H7 (cell line): ENCODE results near the gene SLC2A13. TPM values are rescaled to one million over a fixed set of nuclear protein-coding genes. Genes with fewer than 3 reads are reported as not detected.

Source experiments
- DNase-seq: peaks from one replicate; pipeline ENCODE4 v3.0.0; 2012
- H3K27me3 ChIP-seq: 2 replicates; pipeline ENCODE4 v1.6.0; 2011; ENCODE audit warnings: mild to moderate bottlenecking, low read length; ENCODE audit not compliant: control insufficient read depth, insufficient read depth
- H3K36me3 ChIP-seq: replicated peaks from 2 replicates; pipeline ENCODE4 v1.5.1; 2011; ENCODE audit warnings: low read length; ENCODE audit not compliant: control insufficient read depth, insufficient read depth
- H3K4me3 ChIP-seq: 2 replicates; pipeline ENCODE4 v1.5.1; 2011; ENCODE audit warnings: low read depth, mild to moderate bottlenecking, control low read depth, low read length, moderate library complexity; ENCODE audit not compliant: insufficient read depth
- total RNA-seq: library from RNA; depleted of rRNA; stranded (reverse); fragments of >200 nt; shearing (Covaris generic); gene quantifications from 2 replicates; pipeline ENCODE4 v1.2.3, GENCODE V29; 2014

Gene SLC2A13
- total RNA-seq, 1 experiment from 2014 or later: 13.8 TPM

DNA sequence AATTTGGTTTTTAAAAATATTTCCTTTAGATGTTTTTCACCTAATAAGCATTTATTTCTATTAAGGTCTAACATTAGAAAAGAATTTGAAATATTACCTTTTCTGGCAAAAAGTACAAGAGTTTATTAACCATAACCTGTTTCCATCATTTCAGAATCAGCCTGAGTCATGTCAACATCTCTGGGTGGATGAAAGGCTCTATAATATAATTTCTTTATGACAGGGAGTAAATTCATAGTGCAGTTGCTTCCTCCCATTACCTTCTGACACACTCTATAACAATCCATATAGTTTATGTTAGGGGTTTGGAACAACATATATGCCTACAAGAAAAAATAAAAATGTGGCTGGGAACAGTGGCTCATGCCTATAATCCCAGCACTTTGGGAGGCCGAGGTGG, 134.5 kb downstream of the SLC2A13 start:
- no peaks in the 10 kb centered on the region for H3K27me3 ChIP-seq
- H3K4me3 ChIP-seq: no peak overlapping the region
- H3K36me3 ChIP-seq: no peaks in the 10 kb centered on the region
- no peak for DNase-seq

DNA sequence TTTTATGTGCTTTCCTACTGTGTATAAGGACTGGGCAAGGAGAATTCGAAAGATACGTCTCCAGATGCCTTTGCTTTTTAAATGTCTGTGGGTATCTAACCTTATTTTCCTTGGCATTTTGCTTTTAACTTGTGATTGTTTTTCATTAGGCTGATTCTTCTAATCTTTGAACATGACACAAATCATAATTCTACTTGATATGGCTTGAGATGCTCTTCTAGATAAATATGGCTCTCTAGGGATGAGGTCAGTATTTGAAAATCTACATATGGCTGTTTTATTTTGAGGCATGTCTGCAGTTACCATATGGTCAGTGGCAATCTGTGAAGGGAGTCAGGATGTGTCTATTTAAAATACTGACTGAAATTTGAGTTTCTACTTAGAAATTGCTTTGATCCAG, 139.2 kb downstream of the SLC2A13 start:
- no peak for DNase-seq
- Histone ChIP-seq H3K4me3 (no peak overlapping the region), H3K27me3 (no peaks in the 10 kb centered on the region), H3K36me3 (no peaks in the 10 kb centered on the region)

DNA sequence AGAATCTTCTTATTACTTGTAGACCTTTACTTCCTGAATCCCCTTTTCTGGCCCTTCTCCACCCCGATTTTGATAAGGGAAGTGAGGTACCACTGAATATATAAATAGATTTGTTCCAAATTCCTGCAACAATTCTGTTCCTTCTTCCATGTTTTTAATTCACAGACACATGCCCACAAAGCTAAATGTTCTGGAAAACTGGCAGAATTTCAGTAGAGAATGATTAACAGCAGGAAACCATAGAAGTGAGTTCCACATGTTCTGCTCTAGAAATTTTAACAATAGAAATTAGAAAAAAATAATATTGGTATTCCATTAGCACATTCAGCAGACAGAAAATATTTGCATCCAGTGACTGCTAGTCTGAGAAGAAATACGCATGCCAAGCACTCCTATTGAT, 139.6 kb downstream of the SLC2A13 start:
- H3K4me3 ChIP-seq: no peak overlapping the region
- H3K27me3 ChIP-seq: no peaks in the 10 kb centered on the region
- H3K36me3 ChIP-seq: no peaks in the 10 kb centered on the region
- DNase-seq: no peak

DNA sequence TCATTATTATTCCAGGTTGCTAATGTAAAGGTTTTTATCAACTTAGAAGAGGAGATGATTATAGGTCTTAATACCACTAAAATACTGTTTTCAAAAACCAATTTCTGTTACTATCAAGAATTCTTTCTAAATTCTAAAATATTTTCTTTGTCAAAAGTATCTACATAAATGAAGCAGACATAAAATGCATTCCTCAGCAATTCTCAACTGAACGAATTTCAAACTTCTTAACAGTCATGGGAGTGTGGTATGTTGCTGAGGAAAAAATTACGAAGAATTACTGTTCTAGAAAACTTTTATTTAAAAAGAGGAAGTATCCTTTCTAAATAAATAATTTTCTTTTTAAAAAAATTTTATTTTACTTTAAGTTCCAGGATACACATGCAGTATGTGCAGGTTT, 146.4 kb downstream of the SLC2A13 start:
- H3K4me3 ChIP-seq: no peak overlapping the region
- no peaks in the 10 kb centered on the region for H3K27me3 ChIP-seq
- DNase-seq: no peak
- H3K36me3 ChIP-seq: no peaks in the 10 kb centered on the region

DNA sequence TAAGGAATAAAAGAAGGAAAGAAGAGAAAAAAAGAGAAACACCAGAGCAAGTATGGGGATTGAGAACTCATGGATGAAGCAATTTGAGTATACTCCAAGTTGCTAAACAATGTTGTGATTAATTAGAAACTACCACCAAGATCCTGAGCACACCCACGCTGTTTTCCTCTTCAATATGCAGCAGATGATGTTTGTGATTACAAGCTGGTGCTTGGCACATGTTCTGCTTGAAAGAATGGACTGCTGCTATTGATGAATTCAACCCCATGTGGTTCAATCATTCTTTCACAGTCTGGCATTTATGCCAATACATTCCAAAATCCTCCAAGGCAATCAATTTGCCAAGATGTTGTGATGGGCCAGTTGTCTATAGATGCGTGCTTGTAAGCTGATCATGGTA, 146.8 kb downstream of the SLC2A13 start:
- Histone ChIP-seq H3K27me3 (no peaks in the 10 kb centered on the region), H3K4me3 (no peak overlapping the region), H3K36me3 (no peaks in the 10 kb centered on the region)
- DNase-seq: no peak

DNA sequence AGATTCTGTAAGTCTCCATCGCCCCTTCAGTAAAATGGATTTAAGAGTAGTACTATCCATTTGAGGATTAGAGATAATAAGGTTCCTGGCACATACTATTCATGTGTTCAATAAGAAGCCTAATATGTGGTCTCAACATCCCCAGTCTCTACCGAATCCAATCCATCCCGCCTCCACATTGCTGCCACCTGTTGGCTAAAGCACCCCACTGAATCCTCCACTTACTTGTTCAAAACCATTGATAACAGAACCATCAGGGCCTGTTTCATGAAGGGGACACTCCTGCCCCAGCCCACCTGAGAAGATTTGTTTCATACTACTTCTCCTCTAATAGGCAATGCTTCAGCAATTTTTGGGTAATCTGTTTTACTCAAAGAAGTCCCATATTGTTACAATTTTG, 147.5 kb downstream of the SLC2A13 start:
- H3K27me3 ChIP-seq: no peaks in the 10 kb centered on the region
- DNase-seq: peak; percentile 13
- no peak overlapping the region for H3K4me3 ChIP-seq
- no peaks in the 10 kb centered on the region for H3K36me3 ChIP-seq

DNA sequence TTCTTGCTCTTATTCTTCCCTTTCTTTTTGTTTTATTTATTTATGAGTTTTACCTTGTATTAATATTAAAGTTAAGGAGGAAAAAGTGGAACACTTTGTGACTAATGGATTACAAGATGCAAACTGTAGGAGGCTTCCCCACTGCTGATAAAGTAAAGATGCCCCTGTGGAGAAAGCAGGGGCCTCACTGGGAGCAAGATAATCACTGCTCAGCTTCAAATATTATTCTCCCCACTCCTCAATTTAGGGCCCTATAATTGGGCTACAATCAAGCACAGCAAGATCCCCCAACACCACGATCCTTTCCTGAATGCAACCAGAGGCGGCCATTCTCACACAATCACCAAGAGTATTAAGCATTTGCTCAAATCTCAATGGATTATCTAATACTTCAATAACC, 149.2 kb downstream of the SLC2A13 start:
- DNase-seq: no peak
- Histone ChIP-seq H3K27me3 (no peaks in the 10 kb centered on the region), H3K36me3 (no peaks in the 10 kb centered on the region), H3K4me3 (no peak overlapping the region)

DNA sequence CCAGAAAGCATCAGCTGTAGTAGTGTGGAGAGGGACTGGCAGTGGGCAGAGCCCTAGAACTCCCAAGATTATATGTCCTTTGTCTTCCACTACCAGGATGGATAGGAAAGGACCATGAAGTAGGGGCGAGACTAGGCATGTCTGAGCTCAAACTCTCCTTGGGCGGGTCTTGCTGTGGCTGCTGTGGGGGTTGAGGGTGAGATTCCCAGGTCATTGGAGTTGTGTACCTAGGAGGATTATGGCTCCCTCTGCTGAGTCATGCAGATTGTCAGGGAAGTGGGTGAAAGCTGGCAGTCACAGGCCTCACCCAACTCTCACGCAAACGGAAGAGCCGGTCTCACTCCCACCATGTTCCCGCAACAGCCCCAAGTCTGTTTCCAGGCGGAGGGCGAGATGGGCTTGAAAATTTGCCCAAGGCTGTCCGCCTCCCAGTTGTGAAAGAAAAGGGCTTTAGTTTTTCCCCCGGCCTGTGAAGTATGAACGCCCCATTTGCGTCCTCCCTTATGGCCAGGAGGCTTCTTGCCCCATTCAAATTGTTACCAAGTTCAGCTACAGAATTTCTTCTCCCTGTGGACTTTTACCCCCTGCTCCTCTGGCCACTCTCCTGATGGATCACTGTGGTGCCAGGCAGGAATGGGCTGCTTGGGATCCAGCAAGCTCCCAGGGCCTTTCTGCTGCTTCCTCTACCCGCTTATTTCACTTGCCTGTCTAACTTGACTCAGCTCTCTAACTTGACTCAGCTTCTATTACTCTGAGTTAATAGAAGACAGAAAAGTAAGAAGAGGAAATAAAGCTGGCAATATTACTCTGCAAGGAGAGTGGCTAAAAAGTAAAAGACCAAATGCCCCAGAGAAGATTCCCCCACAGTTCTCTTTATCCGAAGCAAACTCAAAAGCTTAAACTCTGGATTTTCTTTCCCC, 159.3 kb downstream of the SLC2A13 start:
- H3K27me3 ChIP-seq: no peaks in the 10 kb centered on the region
- no peak for DNase-seq
- no peaks in the 10 kb centered on the region for H3K36me3 ChIP-seq
- no peak overlapping the region for H3K4me3 ChIP-seq

DNA sequence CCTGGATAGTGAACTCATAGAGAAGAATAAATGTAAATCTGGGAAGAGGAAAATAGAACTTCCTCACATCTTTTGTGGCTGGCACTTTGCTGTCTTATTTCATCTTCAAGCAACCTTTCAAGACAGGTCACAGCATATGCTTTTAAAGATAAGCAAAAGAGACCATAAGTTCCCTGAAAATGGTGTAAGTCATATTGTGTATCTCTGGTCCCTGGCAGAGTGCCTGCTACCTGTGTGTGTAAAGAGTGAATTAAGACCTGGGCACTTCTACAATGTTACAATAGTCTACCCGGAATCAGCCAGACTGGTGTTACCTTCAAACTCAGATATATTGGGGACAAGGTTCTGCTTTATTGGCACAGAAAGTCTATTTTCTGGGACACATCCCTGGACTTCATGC, 168.8 kb downstream of the SLC2A13 start:
- Histone ChIP-seq H3K36me3 (no peaks in the 10 kb centered on the region), H3K4me3 (no peak overlapping the region), H3K27me3 (no peaks in the 10 kb centered on the region)
- no peak for DNase-seq

DNA sequence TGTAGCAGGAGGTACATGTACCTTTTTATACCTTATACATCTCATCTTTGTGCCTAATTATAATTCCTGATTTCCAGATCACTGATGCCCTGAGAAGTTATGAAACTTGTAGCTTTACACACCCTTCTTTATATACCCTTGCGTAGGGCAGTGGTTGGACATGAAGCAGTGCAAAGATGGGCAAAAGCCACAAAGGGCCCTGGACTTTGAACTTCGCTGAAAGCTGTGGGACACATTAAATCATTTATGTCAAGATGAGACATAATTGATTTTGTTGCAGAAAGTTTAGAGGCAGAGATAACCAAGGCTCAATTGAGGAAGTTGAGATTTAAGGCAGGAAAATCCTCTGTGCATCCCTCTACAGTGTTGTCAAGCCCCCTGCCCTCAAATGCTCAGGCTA, 170.0 kb downstream of the SLC2A13 start:
- Histone ChIP-seq H3K36me3 (no peaks in the 10 kb centered on the region), H3K4me3 (no peak overlapping the region), H3K27me3 (no peaks in the 10 kb centered on the region)
- DNase-seq: no peak

DNA sequence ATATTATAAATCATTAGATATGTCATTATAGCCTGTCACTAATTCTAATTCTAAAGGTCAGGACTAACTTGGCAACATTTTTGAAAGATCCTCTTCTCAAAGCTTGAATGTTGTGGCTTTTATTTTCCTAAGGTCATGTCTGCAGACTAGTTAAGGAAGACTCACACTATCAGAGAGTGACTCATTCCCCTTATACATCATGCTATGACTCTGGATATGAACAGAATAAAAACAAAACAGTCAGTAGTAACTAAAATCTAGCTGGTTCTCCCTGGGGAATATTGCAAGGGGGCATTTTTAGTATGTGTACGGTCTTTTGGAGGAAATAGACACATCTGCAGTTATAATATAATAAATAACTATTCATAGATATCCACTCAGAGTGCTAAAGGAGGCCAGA, 170.6 kb downstream of the SLC2A13 start:
- Histone ChIP-seq H3K4me3 (no peak overlapping the region), H3K36me3 (no peaks in the 10 kb centered on the region), H3K27me3 (no peaks in the 10 kb centered on the region)
- no peak for DNase-seq

DNA sequence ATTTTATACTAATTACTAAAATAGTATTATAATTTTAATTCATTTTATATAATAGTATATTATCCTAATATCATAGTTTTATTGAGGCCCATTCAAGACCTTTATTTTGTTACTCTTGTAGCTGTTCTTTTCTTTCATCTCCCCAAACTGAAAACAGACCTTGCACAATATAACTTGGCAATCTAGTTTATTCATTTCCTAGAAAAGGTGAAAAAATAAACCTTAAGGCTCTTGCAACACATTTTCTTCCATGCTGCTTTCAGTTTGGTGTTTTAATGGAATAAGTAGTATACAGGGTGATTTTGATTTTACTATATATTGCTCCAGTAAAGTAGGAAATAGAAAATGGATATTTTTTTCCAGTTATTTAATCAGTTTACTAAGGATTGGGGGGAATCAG, 174.0 kb downstream of the SLC2A13 start:
- H3K36me3 ChIP-seq: no peaks in the 10 kb centered on the region
- no peak overlapping the region for H3K4me3 ChIP-seq
- H3K27me3 ChIP-seq: no peaks in the 10 kb centered on the region
- no peak for DNase-seq

DNA sequence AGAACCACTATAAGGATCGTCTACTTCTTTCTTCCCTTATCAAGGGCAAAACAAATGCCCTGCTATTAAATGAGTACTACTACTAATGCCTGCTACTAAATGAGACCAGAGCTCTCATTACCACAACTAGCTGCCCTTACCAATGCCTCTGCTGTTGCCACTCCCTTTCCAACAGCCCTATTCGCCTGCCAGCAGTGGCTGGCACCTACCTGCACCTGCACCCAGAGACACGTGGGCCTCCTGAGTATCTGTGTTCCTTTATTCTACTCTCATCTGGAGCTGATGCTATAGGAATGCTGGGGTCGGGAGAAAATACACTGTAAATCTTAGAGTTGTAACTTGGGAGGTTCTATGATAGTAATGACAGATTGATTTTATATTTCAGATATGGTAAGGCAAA, 174.7 kb downstream of the SLC2A13 start:
- no peaks in the 10 kb centered on the region for H3K27me3 ChIP-seq
- no peaks in the 10 kb centered on the region for H3K36me3 ChIP-seq
- no peak overlapping the region for H3K4me3 ChIP-seq
- DNase-seq: no peak

DNA sequence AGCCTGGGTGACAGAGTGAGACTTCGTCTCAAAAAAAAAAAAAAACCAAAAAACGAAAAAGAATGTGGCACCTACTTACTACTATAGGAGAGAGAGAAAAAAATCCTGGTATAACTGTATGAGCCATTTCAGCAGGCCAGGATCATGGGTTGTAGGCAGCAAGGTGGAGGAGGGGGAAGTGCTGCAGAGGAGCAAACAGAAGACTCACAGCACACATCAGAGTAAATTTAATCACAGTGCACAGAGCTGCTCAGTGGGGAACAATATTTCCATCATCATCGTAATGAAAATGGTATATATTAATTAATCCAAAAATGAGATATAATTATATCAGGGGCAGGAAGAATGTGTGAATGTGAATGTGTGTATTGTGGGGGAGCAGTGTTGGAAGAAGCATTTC, 175.8 kb downstream of the SLC2A13 start:
- no peaks in the 10 kb centered on the region for H3K36me3 ChIP-seq
- no peak for DNase-seq
- no peaks in the 10 kb centered on the region for H3K27me3 ChIP-seq
- H3K4me3 ChIP-seq: no peak overlapping the region

DNA sequence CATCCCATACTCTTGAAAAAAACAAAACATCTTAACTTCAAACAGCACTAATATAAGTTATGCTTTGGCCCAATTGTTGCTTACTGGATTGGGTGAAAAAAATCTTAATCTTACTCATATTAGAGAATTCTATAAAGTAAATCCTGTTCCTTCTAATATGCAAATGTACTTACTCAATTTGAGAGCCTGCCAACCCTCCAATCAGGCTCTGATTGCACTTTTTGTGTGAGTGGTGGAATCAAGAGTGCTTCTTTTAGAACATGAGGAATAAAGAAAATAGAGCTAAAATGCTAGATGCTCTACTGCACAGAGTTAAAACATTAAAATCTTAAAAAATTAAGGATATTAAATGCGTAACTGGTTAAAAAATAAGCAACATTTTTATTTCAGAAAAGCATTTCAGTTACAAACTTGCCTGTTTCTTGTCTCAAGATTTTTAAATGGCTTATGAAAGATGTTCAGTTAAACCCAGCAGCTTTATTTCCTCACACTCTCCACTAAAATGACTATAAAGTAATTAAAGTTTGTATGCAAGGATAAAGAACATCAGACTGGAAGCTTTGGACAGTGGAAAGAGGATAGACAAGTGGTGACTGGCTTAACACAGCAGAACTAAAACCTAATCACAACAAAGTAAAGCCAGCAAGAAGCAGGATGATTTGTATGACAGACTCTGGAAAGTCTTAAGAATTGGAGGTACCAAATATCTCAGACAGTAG, 177.5 kb downstream of the SLC2A13 start:
- H3K36me3 ChIP-seq: no peaks in the 10 kb centered on the region
- no peak for DNase-seq
- no peak overlapping the region for H3K4me3 ChIP-seq
- no peaks in the 10 kb centered on the region for H3K27me3 ChIP-seq
